ENCODE results near the gene KIF12.

KIF12 gene

DNA sequence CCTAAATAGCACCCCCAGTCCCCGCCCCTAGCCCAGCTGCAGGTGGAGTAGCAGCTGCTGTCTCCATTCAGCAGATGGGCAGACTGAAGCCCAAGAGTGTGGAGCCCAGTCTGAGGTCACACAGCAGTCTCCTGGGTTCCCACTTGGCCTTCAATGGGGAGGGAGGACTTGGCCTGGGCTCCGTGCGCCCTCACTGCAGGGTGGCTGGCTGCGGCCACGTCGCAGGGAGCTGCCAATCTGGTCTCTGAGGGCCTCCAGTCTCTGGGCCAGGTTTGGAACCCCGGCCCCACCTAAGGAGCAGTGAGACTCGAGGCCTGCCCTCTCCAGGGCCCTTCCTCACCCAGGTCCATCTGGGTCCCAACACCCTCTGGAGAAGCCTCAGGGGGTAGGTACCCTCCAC, 7.4 kb downstream of the KIF12 start:
- in situ Hi-C loops (cut with MboI; ENCODE audit: low sequenced_read_pairs, unreplicated experiment): loop anchor here (10.0 kb wide), 1 partner anchor 193 kb away; no protein-coding TSS in a partner anchor

DNA sequence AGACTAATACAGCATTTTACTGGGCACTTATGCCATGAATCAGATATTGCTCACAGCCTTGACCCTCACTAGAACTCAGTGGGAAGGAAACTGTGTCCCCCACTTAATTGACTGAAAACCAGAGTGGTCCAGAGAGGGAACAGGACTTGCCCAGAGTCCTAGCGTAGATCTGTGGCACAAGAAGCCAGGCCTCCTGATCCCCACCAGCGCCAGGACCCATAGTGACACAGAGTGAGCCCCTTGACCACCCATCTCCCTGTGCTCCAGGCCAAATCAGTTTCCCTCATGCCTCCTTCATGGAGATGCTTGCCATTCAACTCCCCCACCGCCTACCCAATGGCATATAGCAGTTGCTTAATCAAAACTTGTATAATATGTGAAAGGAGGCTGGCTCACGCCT, 8.3 kb downstream of the KIF12 start:
- no peak for DNase-seq (ENCODE audit: low spot score)
- in situ Hi-C loops (cut with MboI; ENCODE audit: low sequenced_read_pairs, unreplicated experiment): loop anchor here (10.0 kb wide), 1 partner anchor 194 kb away; no protein-coding TSS in a partner anchor
- TF ChIP-seq, protein P1, sequence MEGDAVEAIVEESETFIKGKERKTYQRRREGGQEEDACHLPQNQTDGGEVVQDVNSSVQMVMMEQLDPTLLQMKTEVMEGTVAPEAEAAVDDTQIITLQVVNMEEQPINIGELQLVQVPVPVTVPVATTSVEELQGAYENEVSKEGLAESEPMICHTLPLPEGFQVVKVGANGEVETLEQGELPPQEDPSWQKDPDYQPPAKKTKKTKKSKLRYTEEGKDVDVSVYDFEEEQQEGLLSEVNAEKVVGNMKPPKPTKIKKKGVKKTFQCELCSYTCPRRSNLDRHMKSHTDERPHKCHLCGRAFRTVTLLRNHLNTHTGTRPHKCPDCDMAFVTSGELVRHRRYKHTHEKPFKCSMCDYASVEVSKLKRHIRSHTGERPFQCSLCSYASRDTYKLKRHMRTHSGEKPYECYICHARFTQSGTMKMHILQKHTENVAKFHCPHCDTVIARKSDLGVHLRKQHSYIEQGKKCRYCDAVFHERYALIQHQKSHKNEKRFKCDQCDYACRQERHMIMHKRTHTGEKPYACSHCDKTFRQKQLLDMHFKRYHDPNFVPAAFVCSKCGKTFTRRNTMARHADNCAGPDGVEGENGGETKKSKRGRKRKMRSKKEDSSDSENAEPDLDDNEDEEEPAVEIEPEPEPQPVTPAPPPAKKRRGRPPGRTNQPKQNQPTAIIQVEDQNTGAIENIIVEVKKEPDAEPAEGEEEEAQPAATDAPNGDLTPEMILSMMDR (IDR thresholded peaks at IDR 0.05; ENCODE audit: borderline replicate concordance, control extremely low read depth, extremely low read depth, insufficient read depth, missing control alignments): no peak

More for the DNA sequence above, 7.4 kb downstream of the KIF12 start:
- DNase-seq (ENCODE audit: low spot score): no peak
- TF ChIP-seq, protein P1 (IDR thresholded peaks at IDR 0.05; ENCODE audit: borderline replicate concordance, control extremely low read depth, extremely low read depth, insufficient read depth, missing control alignments): no peak

DNA sequence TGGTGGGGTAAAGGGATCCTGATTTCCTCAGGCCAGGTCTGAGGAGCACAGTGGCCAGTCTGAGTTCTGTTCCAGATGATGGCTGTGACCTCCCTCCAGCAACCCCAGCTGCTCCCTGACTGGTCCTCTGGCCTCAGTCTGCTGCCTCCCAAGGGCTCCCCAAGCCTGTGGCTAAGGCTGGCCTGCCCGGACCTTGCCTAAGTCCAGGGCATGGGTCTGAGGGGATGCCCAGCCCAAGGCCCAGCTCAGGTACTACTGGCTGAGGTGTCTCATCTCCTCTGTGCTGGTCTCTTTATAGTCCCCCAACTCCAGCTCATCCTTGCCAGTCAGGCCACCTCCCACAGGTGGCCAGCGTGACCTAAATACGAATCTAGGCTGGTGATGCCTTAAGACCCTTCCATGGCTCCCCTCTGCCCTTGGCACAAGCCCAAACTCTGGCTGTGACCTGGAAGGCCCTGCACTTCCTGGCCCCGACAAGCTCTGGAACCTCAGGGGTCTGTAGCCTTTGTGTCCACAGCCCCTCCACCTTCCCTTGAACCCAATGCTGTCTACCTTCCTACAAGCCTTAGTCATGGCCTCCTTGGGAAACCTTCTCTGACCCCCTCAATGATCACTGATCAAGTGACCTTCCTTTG, 9.8 kb downstream of the KIF12 start:
- no peak for DNase-seq (ENCODE audit: low spot score)
- in situ Hi-C loops (cut with MboI; ENCODE audit: low sequenced_read_pairs, unreplicated experiment): no loop called here
- TF ChIP-seq, protein P1 (IDR thresholded peaks at IDR 0.05; ENCODE audit: borderline replicate concordance, control extremely low read depth, extremely low read depth, insufficient read depth, missing control alignments): no peak

DNA sequence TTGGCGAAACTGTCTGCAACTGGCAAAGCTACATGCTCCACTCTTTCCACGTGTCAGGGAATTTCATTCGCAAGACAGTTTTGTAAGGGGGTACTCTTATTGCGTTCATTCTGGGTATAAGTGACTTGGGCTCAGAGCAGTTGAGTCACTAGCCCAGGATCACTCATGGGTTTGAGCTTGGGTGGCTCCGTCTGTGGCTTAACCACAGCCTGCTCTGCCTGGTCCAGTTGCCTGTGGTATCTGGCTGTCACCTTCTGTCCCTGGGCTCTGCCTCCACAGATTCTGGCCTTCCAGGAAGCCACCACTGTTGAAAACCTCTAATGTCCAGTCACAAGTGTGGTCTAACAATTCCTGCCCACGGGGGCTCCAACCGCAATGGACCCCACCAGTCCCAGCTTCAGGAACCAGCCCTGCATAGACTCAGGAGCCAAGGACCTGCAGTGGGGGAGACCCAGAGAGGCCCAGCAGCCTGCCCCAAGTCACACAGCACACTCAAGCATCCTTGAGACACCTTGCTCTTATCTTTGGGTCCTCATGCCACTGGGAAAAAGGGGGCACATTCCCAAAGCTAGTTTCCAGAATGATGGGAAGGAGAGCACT, 10.4 kb downstream of the KIF12 start:
- DNase-seq (ENCODE audit: low spot score): no peak
- TF ChIP-seq, protein P1 (IDR thresholded peaks at IDR 0.05; ENCODE audit: borderline replicate concordance, control extremely low read depth, extremely low read depth, insufficient read depth, missing control alignments): no peak
- in situ Hi-C loops (cut with MboI; ENCODE audit: low sequenced_read_pairs, unreplicated experiment): no loop called here

DNA sequence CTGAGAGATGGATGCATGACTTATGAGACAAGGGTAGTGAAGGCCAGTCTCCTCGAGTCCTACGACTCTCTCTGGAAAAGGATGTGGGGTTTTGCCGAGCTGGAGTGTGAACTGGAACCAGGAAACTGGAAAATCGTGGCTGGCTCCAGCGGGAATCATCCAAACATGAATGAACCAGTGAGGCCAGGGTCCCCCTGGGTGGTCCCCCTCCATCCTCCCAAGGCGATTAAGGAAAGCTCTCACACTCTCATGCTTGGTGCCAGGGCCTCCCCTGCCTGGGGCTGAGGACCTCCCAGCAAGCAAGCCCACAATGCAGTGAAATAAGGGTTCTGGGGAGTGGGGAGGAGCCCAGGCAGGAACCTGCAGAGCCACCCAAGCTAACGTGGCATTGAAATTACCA, 11.4 kb downstream of the KIF12 start:
- DNase-seq (ENCODE audit: low spot score): no peak
- in situ Hi-C loops (cut with MboI; ENCODE audit: low sequenced_read_pairs, unreplicated experiment): no loop called here
- TF ChIP-seq, protein P1 (IDR thresholded peaks at IDR 0.05; ENCODE audit: borderline replicate concordance, control extremely low read depth, extremely low read depth, insufficient read depth, missing control alignments): no peak

DNA sequence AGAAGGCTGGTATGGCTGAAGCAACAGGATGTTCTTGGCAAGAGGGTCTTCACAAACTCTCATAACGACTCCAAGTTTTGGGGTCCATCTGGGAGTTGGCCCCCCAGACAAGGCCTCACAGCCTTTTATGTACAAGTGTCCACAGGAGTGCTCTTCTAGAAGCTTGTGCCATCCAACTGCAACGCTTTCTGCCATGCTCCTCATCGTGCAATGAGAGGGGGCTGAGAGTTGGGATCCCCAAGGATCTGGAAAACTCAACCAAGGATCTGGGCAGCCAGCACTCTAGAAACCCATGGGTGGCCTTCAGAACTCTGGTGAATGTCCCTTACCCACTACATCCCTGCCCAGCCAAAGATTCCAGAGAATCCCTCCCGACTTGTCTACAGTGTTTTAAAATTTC, 12.5 kb downstream of the KIF12 start:
- DNase-seq (ENCODE audit: low spot score): no peak
- in situ Hi-C loops (cut with MboI; ENCODE audit: low sequenced_read_pairs, unreplicated experiment): no loop called here
- TF ChIP-seq, protein P1 (IDR thresholded peaks at IDR 0.05; ENCODE audit: borderline replicate concordance, control extremely low read depth, extremely low read depth, insufficient read depth, missing control alignments): no peak

Data from GM13976 (cell line).